H1 (cell line): ENCODE results near the gene UQCC5. TPM values are rescaled to one million over a fixed set of nuclear protein-coding genes. Genes with fewer than 3 reads are reported as not detected.

ENCODE experiments used
- CTCF ChIA-PET: fragments of 300-600 bp; sonication (Branson Sonifier 250); formaldehyde crosslinking; loops from one replicate; lab custom pipeline; 2021; ENCODE audit not compliant: partially characterized antibody; lab: Charles Lee
- POLR2A ChIA-PET: fragments of 300-600 bp; sonication (Branson Sonifier 250); formaldehyde crosslinking; loops from one replicate; lab custom pipeline; 2021; ENCODE audit warnings: inconsistent platforms; ENCODE audit not compliant: partially characterized antibody; lab: Charles Lee
- DNase-seq, 2 experiments: peaks; one replicate each; pipeline versions ENCODE4 v3.0.0 to v3.0.0-alpha.2; 2010 to 2022; ENCODE audit warnings: low spot score in 2 of 2, low read depth in 1 of 2, mixed read lengths in 1 of 2
- FAIRE-seq: peaks from 2 replicates; lab custom pipeline; 2011; peaks lifted over from hg19 to GRCh38; lab: Jason Lieb, UNC
- H2AFZ ChIP-seq: 2 replicates; pipeline ENCODE4 v1.8.1; 2012; ENCODE audit warnings: low read length, inconsistent platforms
- H2AK5ac ChIP-seq: 2 replicates; pipeline ENCODE4 v1.6.1; 2013; ENCODE audit warnings: low read depth, low read length
- H2BK120ac ChIP-seq: replicated peaks from 2 replicates; pipeline ENCODE3; 2013; ENCODE audit warnings: low read depth, low read length, inconsistent platforms
- H2BK12ac ChIP-seq: 2 replicates; pipeline ENCODE4 v1.6.1; 2013; ENCODE audit warnings: low read depth, low read length
- H2BK15ac ChIP-seq: 2 replicates; pipeline ENCODE4 v1.6.1; 2013; ENCODE audit warnings: low read length
- H2BK20ac ChIP-seq: 2 replicates; pipeline ENCODE4 v1.6.1; 2013; ENCODE audit warnings: low read length
- H2BK5ac ChIP-seq: 2 replicates; pipeline ENCODE4 v1.6.1; 2013; ENCODE audit warnings: low read depth, low read length
- H3K14ac ChIP-seq: 2 replicates; pipeline ENCODE4 v1.6.1; 2013; ENCODE audit warnings: inconsistent platforms; ENCODE audit not compliant: insufficient read length
- H3K18ac ChIP-seq: 2 replicates; pipeline ENCODE4 v1.6.1; 2013; ENCODE audit warnings: low read length; ENCODE audit errors: extremely low read depth
- H3K23ac ChIP-seq: 2 replicates; pipeline ENCODE4 v1.6.1; 2013; ENCODE audit warnings: inconsistent platforms; ENCODE audit not compliant: insufficient read length
- H3K23me2 ChIP-seq: 2 replicates; pipeline ENCODE4 v1.6.1; 2013; ENCODE audit warnings: low read depth, low read length
- H3K27ac ChIP-seq: 2 replicates; pipeline ENCODE4 v1.6.1; 2011; ENCODE audit warnings: low read depth, low read length, inconsistent platforms
- H3K27me3 ChIP-seq, 4 experiments: replicated peaks in 1 of 4; 1 replicate in 1 of 4; 2 replicates in 3 of 4; pipeline versions ENCODE4 v1.6.1 to v1.8.1; 2011 to 2013; ENCODE audit warnings: low read length in 3 of 4, mild to moderate bottlenecking in 3 of 4, inconsistent platforms in 2 of 4, mixed read lengths in 2 of 4, moderate library complexity in 1 of 4; ENCODE audit not compliant: control insufficient read depth in 3 of 4, insufficient read depth in 3 of 4; ENCODE audit errors: extremely low read depth in 1 of 4
- H3K36me3 ChIP-seq, 4 experiments: 2 replicates each; pipeline versions ENCODE4 v1.6.1 to v1.8.1; 2011 to 2013; ENCODE audit warnings: mild to moderate bottlenecking in 4 of 4, low read length in 3 of 4, moderate library complexity in 2 of 4, control low read depth in 1 of 4, inconsistent platforms in 1 of 4; ENCODE audit not compliant: insufficient read depth in 4 of 4, control insufficient read depth in 2 of 4
- H3K4ac ChIP-seq: replicated peaks from 2 replicates; pipeline ENCODE3; 2013; ENCODE audit warnings: low read length, low read depth, mixed read lengths, inconsistent platforms; ENCODE audit not compliant: insufficient read length
- H3K4me1 ChIP-seq, 4 experiments: replicated peaks in 1 of 4; 1 replicate in 1 of 4; 2 replicates in 3 of 4; pipeline versions ENCODE4 v1.6.1 to v1.8.1; 2011 to 2013; ENCODE audit warnings: low read length in 3 of 4, inconsistent platforms in 2 of 4, mixed read lengths in 1 of 4; ENCODE audit not compliant: insufficient read depth in 4 of 4, control insufficient read depth in 3 of 4
- H3K4me2 ChIP-seq, 2 experiments: 2 replicates each; pipeline versions ENCODE4 v1.6.1 to v1.8.1; 2011 to 2013; ENCODE audit warnings: low read depth in 2 of 2, low read length in 2 of 2, control low read depth in 1 of 2, inconsistent platforms in 1 of 2, mild to moderate bottlenecking in 1 of 2; ENCODE audit not compliant: insufficient read depth in 1 of 2
- H3K4me3 ChIP-seq, 4 experiments: fragments of 200-600, 300-600 bp in 1 of 4; sonication (generic), shearing (Covaris generic), sonication (Bioruptor Twin) in 1 of 4; 2 replicates each; pipeline versions ENCODE4 v1.5.1 to v1.8.1; 2011 to 2016; ENCODE audit warnings: low read length in 4 of 4, low read depth in 3 of 4, control low read depth in 2 of 4, inconsistent platforms in 2 of 4, mild to moderate bottlenecking in 2 of 4, mixed read lengths in 1 of 4, moderate library complexity in 1 of 4; ENCODE audit not compliant: insufficient read depth in 2 of 4; ENCODE audit errors: extremely low read depth in 1 of 4
- H3K56ac ChIP-seq: replicated peaks from 2 replicates; pipeline ENCODE3; 2013; ENCODE audit warnings: low read depth, mild to moderate bottlenecking, mixed read lengths, low read length, inconsistent platforms; ENCODE audit not compliant: insufficient read length
- H3K79me1 ChIP-seq: 2 replicates; pipeline ENCODE4 v1.6.1; 2013; ENCODE audit warnings: low read depth, low read length, control low read depth
- H3K79me2 ChIP-seq, 2 experiments: 2 replicates each; pipeline versions ENCODE4 v1.6.1 to v1.8.1; 2012 to 2013; ENCODE audit warnings: low read length in 2 of 2, mild to moderate bottlenecking in 2 of 2, inconsistent platforms in 1 of 2; ENCODE audit not compliant: insufficient read depth in 2 of 2, control insufficient read depth in 1 of 2
- H3K9ac ChIP-seq, 4 experiments: replicated peaks in 1 of 4; 1 replicate in 1 of 4; 2 replicates in 3 of 4; pipeline versions ENCODE4 v1.6.1 to v1.8.1; 2011 to 2013; ENCODE audit warnings: low read depth in 3 of 4, low read length in 3 of 4, control low read depth in 2 of 4, mild to moderate bottlenecking in 2 of 4, moderate library complexity in 2 of 4, inconsistent platforms in 1 of 4; ENCODE audit errors: extremely low read depth in 1 of 4
- H3K9me3 ChIP-seq, 2 experiments: 2 replicates each; pipeline versions ENCODE4 v1.6.1 to v1.8.1; 2012 to 2013; ENCODE audit warnings: mild to moderate bottlenecking in 2 of 2, moderate library complexity in 2 of 2, control low read depth in 1 of 2, inconsistent platforms in 1 of 2, low read depth in 1 of 2, low read length in 1 of 2, mixed read lengths in 1 of 2; ENCODE audit not compliant: insufficient read depth in 2 of 2
- H4K20me1 ChIP-seq, 2 experiments: replicated peaks in 1 of 2; 2 replicates each; pipeline versions ENCODE3 to v1.8.1; 2011 to 2013; ENCODE audit warnings: inconsistent platforms in 2 of 2, low read length in 2 of 2, mild to moderate bottlenecking in 1 of 2; ENCODE audit not compliant: insufficient read depth in 2 of 2, control insufficient read depth in 1 of 2
- H4K5ac ChIP-seq: 2 replicates; pipeline ENCODE4 v1.6.1; 2013; ENCODE audit warnings: low read length, low read depth, mixed read lengths, inconsistent platforms; ENCODE audit not compliant: insufficient read length
- H4K8ac ChIP-seq: 2 replicates; pipeline ENCODE4 v1.8.0; 2013; ENCODE audit warnings: mild to moderate bottlenecking, moderate library complexity, low read length, inconsistent platforms; ENCODE audit not compliant: insufficient read depth; ENCODE audit errors: extremely low read depth
- H4K91ac ChIP-seq: replicated peaks from 2 replicates; pipeline ENCODE3; 2013; ENCODE audit warnings: low read length, mixed read lengths, inconsistent platforms; ENCODE audit not compliant: insufficient read length
- CBX5 ChIP-seq: fragments of 300-800, 300-1000 bp; sonication (generic); IDR thresholded peaks from 2 replicates; pipeline ENCODE4 v1.7.1; 2016; ENCODE audit warnings: antibody characterized with exemption, low read length, low read depth
- FOSL1 ChIP-seq: IDR thresholded peaks from 2 replicates; pipeline ENCODE4 v1.6.1; 2011; ENCODE audit warnings: mild to moderate bottlenecking, low read depth, low read length, moderate library complexity; ENCODE audit not compliant: insufficient read depth
- HDAC6 ChIP-seq: IDR thresholded peaks from one replicate; pipeline ENCODE4 v1.7.1; 2012; ENCODE audit warnings: low read depth, mild to moderate bottlenecking, inconsistent platforms, low read length, moderate library complexity
- POU5F1 ChIP-seq: IDR thresholded peaks from 2 replicates; pipeline ENCODE4 v1.6.1; 2011; ENCODE audit warnings: low read depth, mild to moderate bottlenecking, low read length, moderate library complexity
- RAD21 ChIP-seq, 2 experiments: IDR thresholded peaks in 1 of 2; conservative IDR thresholded peaks in 1 of 2; 2 replicates each; pipeline ENCODE4 v1.6.1; 2011; ENCODE audit warnings: low read depth in 2 of 2, low read length in 2 of 2, improper control_type of control experiment in 1 of 2, inconsistent platforms in 1 of 2, mild to moderate bottlenecking in 1 of 2, moderate library complexity in 1 of 2
- RXRA ChIP-seq: IDR thresholded peaks from 2 replicates; pipeline ENCODE4 v1.6.1; 2011; ENCODE audit warnings: low read depth, mild to moderate bottlenecking, low read length, moderate library complexity; ENCODE audit not compliant: insufficient read depth
- SP4 ChIP-seq: IDR thresholded peaks from 2 replicates; pipeline ENCODE4 v1.6.1; 2012; ENCODE audit warnings: low read length, inconsistent platforms
- WGBS, 2 experiments: shearing (Covaris generic) in 1 of 2; methylation state at CpG; one replicate each; pipeline versions ENCODE4 v1.1.6 to v1.1.7; 2013 to 2015; ENCODE audit warnings: low lambda C conversion rate in 2 of 2, mixed read lengths in 2 of 2, inconsistent platforms in 1 of 2, low coverage in 1 of 2, missing lambda C conversion rate in 1 of 2; ENCODE audit not compliant: insufficient replicate concordance in 2 of 2, insufficient coverage in 1 of 2, insufficient read length in 1 of 2; ENCODE audit errors: extremely low coverage in 1 of 2, missing lambda C conversion rate in 1 of 2; 5-methylcytosine and 5-hydroxymethylcytosine counted together
- polyA plus RNA-seq, 7 experiments: library from polyadenylated mRNA; depleted of rRNA in 3 of 7; stranded (reverse) in 5 of 7; unstranded in 2 of 7; fragments of >200 nt in 5 of 7; fragments of 200-250 nt in 2 of 7; gene quantifications; 1 replicate in 5 of 7; 2 replicates in 1 of 7; 4 replicates in 1 of 7; pipeline versions ENCODE4 v1.2.1 to v1.2.3, GENCODE V29; 2011 to 2013; ENCODE audit warnings: missing spikeins in 2 of 7, mixed read lengths in 2 of 7
- total RNA-seq: library from RNA; stranded (reverse); fragmentation: NEBNext Ultra II Directional; extraction: Animal tissue kit (Norgen Biotek cat#: 25700); gene quantifications from 2 replicates; pipeline ENCODE4 v1.2.1, GENCODE V29; 2021
- TF ChIP-seq, protein P1 (sequence below): IDR thresholded peaks from 2 replicates; pipeline ENCODE4 v1.6.1; 2011; ENCODE audit warnings: low read depth, mild to moderate bottlenecking, low read length; ENCODE audit not compliant: insufficient read depth

The UQCC5 gene
- total and polyA plus RNA-seq, 2 of the 8 experiments (the other 6 are each of a cell fraction or from before 2014, with no cell fraction given), result 35.0 to 37.7 TPM

DNA sequence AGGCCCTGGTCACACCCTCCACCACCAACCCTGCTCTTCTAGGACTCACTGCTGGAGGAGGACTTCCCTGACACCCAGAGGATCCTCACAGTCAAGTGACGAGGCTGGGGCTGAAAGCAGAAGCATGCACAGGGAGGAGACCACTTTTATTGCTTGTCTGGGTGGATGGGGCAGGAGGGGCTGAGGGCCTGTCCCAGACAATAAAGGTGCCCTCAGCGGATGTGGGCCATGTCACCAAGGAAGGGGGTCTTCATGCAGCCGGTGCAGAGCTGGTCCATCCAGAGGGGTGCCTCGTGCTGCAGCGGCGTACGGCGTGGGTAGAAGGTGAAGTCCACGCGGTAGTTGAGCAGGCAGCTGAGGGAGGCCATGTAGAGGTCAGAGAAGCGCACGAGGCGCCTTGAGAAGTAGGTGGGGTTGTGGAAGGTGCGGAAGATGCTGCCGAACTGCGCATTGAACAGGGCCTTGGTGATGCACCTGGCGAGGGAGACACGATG lies 12.1 kb upstream of the UQCC5 start:
- Histone ChIP-seq H3K18ac (no peak overlapping the region), H2BK5ac (no peak overlapping the region), H3K4me3 (no peak overlapping the region), H3K79me2 (0 out of 4 replicates have a peak, but pooled peaks cover 0 to 2% of the 10 kb centered on the region in 2 experiments), H3K9me3 (no peaks in the 10 kb centered on the region), H2BK120ac (no peak overlapping the region), H4K91ac (no peak overlapping the region), H4K20me1 (peaks cover 5 to 34% of the 10 kb centered on the region in 2 experiments), H2AFZ (no peak overlapping the region), H2BK15ac (no peak overlapping the region), H3K14ac (no peak overlapping the region), H3K4ac (no peak overlapping the region), H3K27me3 (no peaks in the 10 kb centered on the region), H3K4me2 (no peak overlapping the region), H3K9ac (no peak overlapping the region), H3K36me3 (peaks cover 27 to 62% (median 42%) of the 10 kb centered on the region in 4 experiments), H4K8ac (no peak overlapping the region), H2BK20ac (no peak overlapping the region), H2BK12ac (no peak overlapping the region), H3K79me1 (peaks cover 9% of the 10 kb centered on the region), H3K56ac (no peak overlapping the region), H3K23ac (no peak overlapping the region), H3K27ac (no peak overlapping the region), H2AK5ac (no peak overlapping the region), H3K4me1 (peaks cover 0 to 3% (median 0%) of the 10 kb centered on the region in 4 experiments; a peak in 1 of 7 replicates), H3K23me2 (no peaks in the 10 kb centered on the region), H4K5ac (no peak overlapping the region)
- POLR2A ChIA-PET, result interaction anchor here (0.8 to 3.5 kb wide), 5 partner anchors 8 to 57 kb away, joined by 3 to 16 read pairs (median 16); partner anchors contain the start of gene UQCC5
- 98% methylated on average over 17 of the region's 18 CpGs; no CpG with 5 or more reads in 1 of the 2 experiments for WGBS, 2 experiments
- CTCF ChIA-PET, result no interaction called here
- no peak for FAIRE-seq
- no peak for DNase-seq
- TF ChIP-seq RAD21 (IDR thresholded peaks at IDR 0.05 in 1 of 2, conservative IDR thresholded peaks at IDR 0.05 in 1 of 2; ENCODE audit: low read depth in 2 of 2, low read length in 2 of 2) (no peak), POU5F1 (no peak), HDAC6 (no peak), SP4 (no peak), RXRA (no peak), FOSL1 (no peak), CBX5 (no peak)
- TF ChIP-seq, protein P1, sequence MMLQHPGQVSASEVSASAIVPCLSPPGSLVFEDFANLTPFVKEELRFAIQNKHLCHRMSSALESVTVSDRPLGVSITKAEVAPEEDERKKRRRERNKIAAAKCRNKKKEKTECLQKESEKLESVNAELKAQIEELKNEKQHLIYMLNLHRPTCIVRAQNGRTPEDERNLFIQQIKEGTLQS, result no peak
